Measurements from ENCODE around the gene CPSF7. TPM values are rescaled to one million over a fixed set of nuclear protein-coding genes. Genes with fewer than 3 reads are reported as not detected.

The CPSF7 gene
- total RNA-seq, 4 donors from 2014 or later, result 29.9 to 45.2 (median 40.7) TPM

GRCh38 chr11:61372659-61373420, 56.9 kb downstream of the CPSF7 start:
- no peak for DNase-seq (ENCODE audit: extremely low spot score)
- TF ChIP-seq POLR2AphosphoS5 (IDR thresholded peaks at IDR 0.05) (no peak), EP300 (IDR thresholded peaks at IDR 0.05) (no peak), POLR2A (IDR thresholded peaks at IDR 0.05; ENCODE audit: low read depth) (no peak), CTCF (IDR thresholded peaks at IDR 0.05) (no peak)
- H3K27ac ChIP-seq (replicated peaks in 1 of 4), result no peak overlapping the region
- no peaks in the 10 kb centered on the region for H3K9me3 ChIP-seq
- intact Hi-C loops (cut with DNase I), result no loop called here
- peaks cover 18 to 56% (median 28%) of the 10 kb centered on the region in 4 donors for H3K36me3 ChIP-seq
- peaks cover 0 to 14% (median 5%) of the 10 kb centered on the region in 4 donors for H3K4me1 ChIP-seq
- WGBS, result 66% methylated on average over 8 of the region's 8 CpGs
- no peaks in the 10 kb centered on the region for H3K27me3 ChIP-seq
- H3K4me3 ChIP-seq, result no peak overlapping the region

- no peak for DNase-seq (ENCODE audit: extremely low spot score)
- WGBS, result 86% methylated on average over 8 of the region's 8 CpGs
- no peaks in the 10 kb centered on the region for H3K9me3 ChIP-seq
- peak overlapping the region in 1 of 4 donors; percentile 30 for H3K27ac ChIP-seq (replicated peaks in 1 of 4)
- no peak for TF ChIP-seq EP300 (IDR thresholded peaks at IDR 0.05)
- no peak for TF ChIP-seq POLR2A (IDR thresholded peaks at IDR 0.05; ENCODE audit: low read depth)
- no peak for TF ChIP-seq POLR2AphosphoS5 (IDR thresholded peaks at IDR 0.05)
- no peak for TF ChIP-seq CTCF (IDR thresholded peaks at IDR 0.05)
- H3K36me3 ChIP-seq, result peaks cover 40 to 67% (median 49%) of the 10 kb centered on the region in 4 donors
- H3K4me3 ChIP-seq, result no peak overlapping the region
- peaks cover 0 to 14% (median 5%) of the 10 kb centered on the region in 4 donors for H3K4me1 ChIP-seq
- intact Hi-C loops (cut with DNase I), result no loop called here
- H3K27me3 ChIP-seq, result no peaks in the 10 kb centered on the region
Observed at GRCh38 chr11:61370349-61371005, 59.3 kb downstream of the CPSF7 start.

- Histone ChIP-seq H3K27me3 (no peaks in the 10 kb centered on the region), H3K9me3 (no peaks in the 10 kb centered on the region), H3K27ac (replicated peaks in 1 of 4) (peak overlapping the region in 2 of 4 donors; percentile 30 to 34), H3K4me3 (no peak overlapping the region), H3K36me3 (peaks cover 48 to 71% (median 58%) of the 10 kb centered on the region in 4 donors), H3K4me1 (peaks cover 0 to 14% (median 5%) of the 10 kb centered on the region in 4 donors)
- intact Hi-C loops (cut with DNase I), result no loop called here
- TF ChIP-seq POLR2A (IDR thresholded peaks at IDR 0.05; ENCODE audit: low read depth) (no peak), POLR2AphosphoS5 (IDR thresholded peaks at IDR 0.05) (no peak), EP300 (IDR thresholded peaks at IDR 0.05) (no peak), CTCF (IDR thresholded peaks at IDR 0.05) (no peak)
- no peak for DNase-seq (ENCODE audit: extremely low spot score)
- 89% methylated on average over 9 of the region's 9 CpGs for WGBS
Observed at GRCh38 chr11:61369372-61370348, 60.1 kb downstream of the CPSF7 start.

- DNase-seq (ENCODE audit: extremely low spot score), result no peak
- Histone ChIP-seq H3K4me1 (peaks cover 0 to 19% (median 8%) of the 10 kb centered on the region in 4 donors), H3K36me3 (peaks cover 54 to 78% (median 66%) of the 10 kb centered on the region in 4 donors), H3K27ac (replicated peaks in 1 of 4) (peak overlapping the region in 1 of 4 donors; percentile 34), H3K4me3 (no peak overlapping the region), H3K27me3 (no peaks in the 10 kb centered on the region), H3K9me3 (no peaks in the 10 kb centered on the region)
- TF ChIP-seq POLR2A (IDR thresholded peaks at IDR 0.05; ENCODE audit: low read depth) (no peak), EP300 (IDR thresholded peaks at IDR 0.05) (no peak), POLR2AphosphoS5 (IDR thresholded peaks at IDR 0.05) (no peak), CTCF (IDR thresholded peaks at IDR 0.05) (no peak)
- intact Hi-C loops (cut with DNase I), result no loop called here
- 94% methylated on average over 7 of the region's 7 CpGs for WGBS
Observed at GRCh38 chr11:61368646-61369045, 61.1 kb downstream of the CPSF7 start.
